Mesenchymal stem cell (in vitro differentiated cells and primary cell): Measurements from ENCODE around the gene SERPINF2.
A peak's percentile ranks its signal among the peaks of the same experiment; 100 is the strongest.

ENCODE experiments used
- DNase-seq: peaks from one replicate; pipeline ENCODE4 v3.0.0-alpha.2; 2013
- H2AFZ ChIP-seq: one replicate; pipeline ENCODE4 v1.6.1; 2013; ENCODE audit warnings: low read depth, mild to moderate bottlenecking, control low read depth, inconsistent platforms, low read length, moderate library complexity
- H2AK5ac ChIP-seq: 2 replicates; pipeline ENCODE4 v1.6.1; 2013; ENCODE audit warnings: low read length, moderate library complexity, mild to moderate bottlenecking, inconsistent platforms; ENCODE audit not compliant: severe bottlenecking
- H2BK120ac ChIP-seq: one replicate; pipeline ENCODE4 v1.6.1; 2013; ENCODE audit warnings: low read depth, mild to moderate bottlenecking, inconsistent platforms, low read length, moderate library complexity
- H2BK12ac ChIP-seq, 2 experiments: one replicate each; pipeline ENCODE4 v1.6.1; 2013; ENCODE audit warnings: inconsistent platforms in 2 of 2, low read length in 2 of 2, mild to moderate bottlenecking in 2 of 2, moderate library complexity in 2 of 2, control low read depth in 1 of 2
- H2BK15ac ChIP-seq: one replicate; pipeline ENCODE4 v1.6.1; 2013; ENCODE audit warnings: mild to moderate bottlenecking, low read depth, inconsistent platforms; ENCODE audit not compliant: poor library complexity, severe bottlenecking
- H2BK5ac ChIP-seq: 2 replicates; pipeline ENCODE4 v1.6.1; 2013; ENCODE audit warnings: low read depth, mild to moderate bottlenecking, low read length, control low read depth, inconsistent platforms; ENCODE audit not compliant: poor library complexity, severe bottlenecking
- H3K14ac ChIP-seq, 2 experiments: one replicate each; pipeline ENCODE4 v1.6.1; 2013; ENCODE audit warnings: inconsistent platforms in 2 of 2, low read length in 2 of 2, control low read depth in 1 of 2, mild to moderate bottlenecking in 1 of 2, moderate library complexity in 1 of 2
- H3K18ac ChIP-seq, 2 experiments: one replicate each; pipeline ENCODE4 v1.6.1; 2013; ENCODE audit warnings: inconsistent platforms in 2 of 2, low read length in 2 of 2, control low read depth in 1 of 2, low read depth in 1 of 2, mild to moderate bottlenecking in 1 of 2
- H3K23ac ChIP-seq, 2 experiments: one replicate each; pipeline ENCODE4 v1.6.1; 2013; ENCODE audit warnings: inconsistent platforms in 2 of 2, low read length in 2 of 2, mild to moderate bottlenecking in 2 of 2, moderate library complexity in 2 of 2, control low read depth in 1 of 2
- H3K27ac ChIP-seq: 2 replicates; pipeline ENCODE4 v1.5.1; 2013; ENCODE audit warnings: mild to moderate bottlenecking, moderate library complexity, low read length, control low read depth, inconsistent platforms; ENCODE audit not compliant: poor library complexity, severe bottlenecking
- H3K27me3 ChIP-seq, 2 experiments: 2 replicates each; pipeline versions ENCODE4 v1.6.1 to v1.7.0; 2013; ENCODE audit warnings: low read length in 2 of 2, mild to moderate bottlenecking in 2 of 2, moderate library complexity in 2 of 2, control low read depth in 1 of 2, inconsistent platforms in 1 of 2; ENCODE audit not compliant: control insufficient read depth in 1 of 2, insufficient read depth in 1 of 2
- H3K36me3 ChIP-seq, 2 experiments: 2 replicates each; pipeline versions ENCODE4 v1.6.1 to v1.7.0; 2013; ENCODE audit warnings: low read length in 2 of 2, control low read depth in 1 of 2, inconsistent platforms in 1 of 2, low read depth in 1 of 2, mild to moderate bottlenecking in 1 of 2; ENCODE audit not compliant: insufficient read depth in 2 of 2, control insufficient read depth in 1 of 2
- H3K4ac ChIP-seq, 2 experiments: one replicate each; pipeline ENCODE4 v1.6.1; 2013; ENCODE audit warnings: inconsistent platforms in 2 of 2, low read length in 2 of 2, mild to moderate bottlenecking in 2 of 2, moderate library complexity in 2 of 2, control low read depth in 1 of 2, low read depth in 1 of 2
- H3K4me1 ChIP-seq: 2 replicates; pipeline ENCODE4 v1.6.1; 2013; ENCODE audit warnings: low read depth, low read length, control low read depth; ENCODE audit not compliant: control insufficient read depth, insufficient read depth
- H3K4me2 ChIP-seq: 2 replicates; pipeline ENCODE4 v1.6.1; 2013; ENCODE audit warnings: low read length, mild to moderate bottlenecking, inconsistent platforms; ENCODE audit not compliant: poor library complexity, severe bottlenecking
- H3K4me3 ChIP-seq, 2 experiments: 2 replicates each; pipeline versions ENCODE4 v1.5.1 to v1.7.0; 2013; ENCODE audit warnings: low read length in 2 of 2, mild to moderate bottlenecking in 2 of 2, control low read depth in 1 of 2, low read depth in 1 of 2; ENCODE audit not compliant: insufficient read depth in 1 of 2
- H3K79me1 ChIP-seq: replicated peaks from 2 replicates; pipeline ENCODE4 v1.6.1; 2013; ENCODE audit warnings: mild to moderate bottlenecking, control low read depth, low read length, inconsistent platforms; ENCODE audit not compliant: poor library complexity, severe bottlenecking
- H3K9ac ChIP-seq: 2 replicates; pipeline ENCODE4 v1.7.0; 2013; ENCODE audit warnings: mild to moderate bottlenecking, low read length, moderate library complexity
- H3K9me3 ChIP-seq: 2 replicates; pipeline ENCODE4 v1.7.0; 2013; ENCODE audit warnings: mild to moderate bottlenecking, low read length; ENCODE audit not compliant: control insufficient read depth
- H4K8ac ChIP-seq: one replicate; pipeline ENCODE4 v1.6.1; 2013; ENCODE audit warnings: inconsistent platforms, mild to moderate bottlenecking, low read length, moderate library complexity
- H4K91ac ChIP-seq: one replicate; pipeline ENCODE4 v1.6.1; 2013; ENCODE audit warnings: mild to moderate bottlenecking, low read length, inconsistent platforms
- WGBS: methylation state at CpG from one replicate; pipeline ENCODE4 v1.1.7; 2013; ENCODE audit warnings: mixed read lengths; 5-methylcytosine and 5-hydroxymethylcytosine counted together

SERPINF2 gene

GRCh38 chr17:1732241-1732832, 10.3 kb upstream of the SERPINF2 start:
- no peak overlapping the region for H3K18ac ChIP-seq
- H2BK12ac ChIP-seq, result no peak overlapping the region
- H3K79me1 ChIP-seq, result peaks cover 15% of the 10 kb centered on the region
- no peak overlapping the region for H3K14ac ChIP-seq
- no peak overlapping the region for H3K23ac ChIP-seq
- no peak overlapping the region for H2AFZ ChIP-seq
- no peak overlapping the region for H2BK15ac ChIP-seq
- no peak overlapping the region for H2AK5ac ChIP-seq
- peaks cover 53 to 68% of the 10 kb centered on the region in 2 experiments for H3K36me3 ChIP-seq
- H3K4me3 ChIP-seq, result no peak overlapping the region
- H3K27me3 ChIP-seq, result no peaks in the 10 kb centered on the region
- no peak overlapping the region for H3K9ac ChIP-seq
- no peak overlapping the region for H3K4me2 ChIP-seq
- H4K91ac ChIP-seq, result no peak overlapping the region
- no peak overlapping the region for H2BK5ac ChIP-seq
- no peaks in the 10 kb centered on the region for H3K9me3 ChIP-seq
- no peak overlapping the region for H3K27ac ChIP-seq
- H3K4ac ChIP-seq, result no peak overlapping the region
- peaks cover 39% of the 10 kb centered on the region for H3K4me1 ChIP-seq
- H4K8ac ChIP-seq, result no peak overlapping the region
- 98% methylated on average over 22 of the region's 22 CpGs for WGBS
- no peak for DNase-seq
- H2BK120ac ChIP-seq, result no peak overlapping the region

GRCh38 chr17:1732833-1733321, 9.8 kb upstream of the SERPINF2 start:
- H2BK12ac ChIP-seq, result peak overlapping the region in 1 of 2 experiments; percentile 48
- no peaks in the 10 kb centered on the region for H3K9me3 ChIP-seq
- no peak overlapping the region for H3K4me3 ChIP-seq
- no peak overlapping the region for H3K23ac ChIP-seq
- no peak overlapping the region for H3K4me2 ChIP-seq
- H4K91ac ChIP-seq, result no peak overlapping the region
- H3K4ac ChIP-seq, result no peak overlapping the region
- H3K14ac ChIP-seq, result no peak overlapping the region
- peaks cover 45% of the 10 kb centered on the region for H3K4me1 ChIP-seq
- WGBS, result 86% methylated on average over 11 of the region's 11 CpGs
- peak overlapping the region; percentile 23 for H2AK5ac ChIP-seq
- no peak overlapping the region for H3K9ac ChIP-seq
- H3K18ac ChIP-seq, result no peak overlapping the region
- no peak overlapping the region for H3K27ac ChIP-seq
- peaks cover 53 to 68% of the 10 kb centered on the region in 2 experiments for H3K36me3 ChIP-seq
- H4K8ac ChIP-seq, result no peak overlapping the region
- no peak overlapping the region for H2BK5ac ChIP-seq
- DNase-seq, result no peak
- H2BK120ac ChIP-seq, result no peak overlapping the region
- peaks cover 14% of the 10 kb centered on the region for H3K79me1 ChIP-seq
- no peaks in the 10 kb centered on the region for H3K27me3 ChIP-seq
- no peak overlapping the region for H2AFZ ChIP-seq
- H2BK15ac ChIP-seq, result no peak overlapping the region

- 97% methylated on average over 38 of the region's 38 CpGs for WGBS
Measured at GRCh38 chr17:1733759-1734158, 8.9 kb upstream of the SERPINF2 start.

GRCh38 chr17:1735418-1735817, 7.3 kb upstream of the SERPINF2 start:
- Histone ChIP-seq H2BK120ac (no peak overlapping the region), H3K36me3 (peaks cover 42 to 62% of the 10 kb centered on the region in 2 experiments), H2AK5ac (peak overlapping the region; percentile 29), H4K8ac (no peak overlapping the region), H3K4me1 (peaks cover 37% of the 10 kb centered on the region), H3K27me3 (no peaks in the 10 kb centered on the region), H2AFZ (no peak overlapping the region), H4K91ac (no peak overlapping the region), H3K18ac (no peak overlapping the region), H2BK12ac (peak overlapping the region in 1 of 2 experiments; percentile 6), H3K4me3 (no peak overlapping the region), H3K9me3 (no peaks in the 10 kb centered on the region), H3K14ac (no peak overlapping the region), H2BK5ac (no peak overlapping the region), H3K9ac (no peak overlapping the region), H2BK15ac (no peak overlapping the region), H3K4me2 (no peak overlapping the region), H3K27ac (no peak overlapping the region), H3K23ac (no peak overlapping the region), H3K79me1 (peaks cover 9% of the 10 kb centered on the region), H3K4ac (peak overlapping the region in 1 of 2 experiments; percentile 60)
- 98% methylated on average over 10 of the region's 10 CpGs for WGBS
- DNase-seq, result no peak

More at GRCh38 chr17:1733759-1734158, 8.9 kb upstream of the SERPINF2 start:
- Histone ChIP-seq H2BK5ac (no peak overlapping the region), H3K23ac (no peak overlapping the region), H3K4me3 (no peak overlapping the region), H4K91ac (no peak overlapping the region), H3K4ac (no peak overlapping the region), H2BK12ac (no peak overlapping the region), H3K4me1 (peaks cover 44% of the 10 kb centered on the region), H3K27ac (no peak overlapping the region), H4K8ac (no peak overlapping the region), H3K18ac (no peak overlapping the region), H2AK5ac (no peak overlapping the region), H3K79me1 (peaks cover 11% of the 10 kb centered on the region), H3K27me3 (no peaks in the 10 kb centered on the region), H3K4me2 (no peak overlapping the region), H3K14ac (no peak overlapping the region), H3K9ac (no peak overlapping the region), H2BK15ac (no peak overlapping the region), H2AFZ (no peak overlapping the region), H3K36me3 (peaks cover 50 to 65% of the 10 kb centered on the region in 2 experiments), H2BK120ac (no peak overlapping the region), H3K9me3 (no peaks in the 10 kb centered on the region)
- DNase-seq, result no peak
